Small intestine (tissue), 7 donors: ENCODE measurements around the gene VPREB1. TPM values are rescaled to one million over a fixed set of nuclear protein-coding genes. Genes with fewer than 3 reads are reported as not detected.
"Not testable (repeated sequence)": the region's sequence is repeated elsewhere in the genome, so short reads cannot be mapped to it uniquely, and the experiment has no call there.

ENCODE experiments used
- DNase-seq, 2 donors: peaks; one replicate each; pipeline versions ENCODE4 v3.0.0 to v3.0.0-alpha.2; 2013
- FAIRE-seq: peaks from 2 replicates; lab custom pipeline; 2012; peaks lifted over from hg19 to GRCh38; lab: Jason Lieb, UNC
- H3K27ac ChIP-seq, 3 donors: one replicate each; pipeline ENCODE4 v1.5.1; 2013; ENCODE audit warnings: low read length in 2 of 3, mild to moderate bottlenecking in 2 of 3, control low read depth in 1 of 3, inconsistent platforms in 1 of 3, low read depth in 1 of 3, moderate library complexity in 1 of 3
- H3K27me3 ChIP-seq, 3 donors: one replicate each; pipeline ENCODE4 v1.6.1; 2013; ENCODE audit warnings: low read length in 3 of 3, inconsistent platforms in 1 of 3; ENCODE audit not compliant: control insufficient read depth in 3 of 3, insufficient read depth in 3 of 3
- H3K36me3 ChIP-seq, 3 donors: one replicate each; pipeline ENCODE4 v1.6.1; 2013; ENCODE audit warnings: low read length in 3 of 3, inconsistent platforms in 1 of 3, low read depth in 1 of 3, mild to moderate bottlenecking in 1 of 3, moderate library complexity in 1 of 3; ENCODE audit not compliant: control insufficient read depth in 3 of 3, insufficient read depth in 2 of 3
- H3K4me1 ChIP-seq, 3 donors: one replicate each; pipeline ENCODE4 v1.6.1; 2013; ENCODE audit warnings: low read length in 2 of 3, inconsistent platforms in 1 of 3, low read depth in 1 of 3, mild to moderate bottlenecking in 1 of 3, moderate library complexity in 1 of 3; ENCODE audit not compliant: control insufficient read depth in 3 of 3, insufficient read depth in 2 of 3
- H3K4me3 ChIP-seq, 3 donors: one replicate each; pipeline ENCODE4 v1.5.1; 2013; ENCODE audit warnings: low read length in 3 of 3, control low read depth in 1 of 3, inconsistent platforms in 1 of 3, low read depth in 1 of 3, mild to moderate bottlenecking in 1 of 3, moderate library complexity in 1 of 3
- H3K9me3 ChIP-seq, 2 donors: one replicate each; pipeline ENCODE4 v1.6.1; 2013; ENCODE audit warnings: low read depth in 1 of 2, low read length in 1 of 2; ENCODE audit not compliant: control insufficient read depth in 2 of 2, insufficient read depth in 1 of 2
- WGBS, 3 donors: extraction: QIAGEN DNeasy Blood & Tissue Kit; methylation state at CpG; one replicate each; pipeline ENCODE4 v1.1.7; 2013; 5-methylcytosine and 5-hydroxymethylcytosine counted together
- polyA plus RNA-seq, 4 donors: library from polyadenylated mRNA; stranded (reverse) in 3 of 4; unstranded in 1 of 4; fragments of 200-250 nt in 3 of 4; fragments of 120-200 nt in 1 of 4; gene quantifications; one replicate each; pipeline versions ENCODE4 v1.2.1 to v1.2.3, GENCODE V29; 2013
- donor health status: healthy with polysubstance abuse.
- donor health status: control.
- donor health status: control.
- donor health status: Bipolar disorder and iron deficiency.
- donor health status: healthy.

VPREB1 gene
- polyA plus RNA-seq, 4 donors, result 0.13 to 0.32 TPM; not detected in 2

DNA sequence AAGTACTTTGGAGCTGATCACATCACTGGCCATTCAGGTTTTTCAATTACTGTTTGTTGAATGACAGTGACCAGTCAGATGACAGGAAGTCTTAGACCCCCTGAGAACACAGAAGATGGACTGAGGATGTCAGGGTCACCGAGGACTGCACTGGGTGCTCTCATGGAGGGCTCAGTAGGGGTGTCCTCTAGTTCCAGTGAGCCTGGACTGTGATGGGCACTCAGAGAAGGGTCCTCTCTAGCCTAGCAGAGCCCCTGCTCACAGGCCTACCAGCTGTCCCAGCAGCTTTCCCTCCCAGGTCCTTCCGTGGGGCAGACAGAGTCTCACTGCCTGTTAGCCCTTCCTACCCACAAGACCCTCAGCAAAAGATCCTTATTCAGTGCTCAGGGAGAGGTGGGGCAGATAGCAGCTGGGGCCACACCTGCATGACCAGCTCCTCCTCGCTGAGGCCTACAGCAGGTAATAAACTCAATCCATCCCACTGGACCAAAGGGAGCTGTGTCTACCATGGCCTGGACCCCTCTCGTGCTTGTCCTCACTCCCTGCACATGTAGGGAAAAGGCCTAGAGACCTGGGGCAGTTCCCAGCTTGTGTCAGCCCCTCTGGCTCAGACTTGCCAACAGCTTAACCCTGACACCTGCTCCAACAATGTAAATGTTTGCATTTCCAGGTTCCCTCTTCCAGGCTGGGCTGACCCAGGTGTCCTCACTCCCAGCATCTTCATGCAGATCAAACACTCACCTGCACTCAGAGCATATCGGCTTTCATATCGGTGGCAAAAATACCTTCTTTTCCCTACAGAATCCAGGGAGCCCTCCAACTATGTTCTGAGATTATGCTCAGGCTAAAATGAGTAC is 25.2 kb upstream of the VPREB1 start:
- Histone ChIP-seq H3K4me3 (no peak overlapping the region), H3K9me3 (no peaks in the 10 kb centered on the region), H3K27ac (no peak overlapping the region), H3K27me3 (no peaks in the 10 kb centered on the region), H3K36me3 (no peaks in the 10 kb centered on the region), H3K4me1 (peaks cover 0 to 6% (median 0%) of the 10 kb centered on the region in 3 donors)
- WGBS, 3 donors, result 54 to 56% (median 55%) methylated on average over 6 of the region's 6 CpGs
- DNase-seq, result no peak
- no peak for FAIRE-seq

DNA sequence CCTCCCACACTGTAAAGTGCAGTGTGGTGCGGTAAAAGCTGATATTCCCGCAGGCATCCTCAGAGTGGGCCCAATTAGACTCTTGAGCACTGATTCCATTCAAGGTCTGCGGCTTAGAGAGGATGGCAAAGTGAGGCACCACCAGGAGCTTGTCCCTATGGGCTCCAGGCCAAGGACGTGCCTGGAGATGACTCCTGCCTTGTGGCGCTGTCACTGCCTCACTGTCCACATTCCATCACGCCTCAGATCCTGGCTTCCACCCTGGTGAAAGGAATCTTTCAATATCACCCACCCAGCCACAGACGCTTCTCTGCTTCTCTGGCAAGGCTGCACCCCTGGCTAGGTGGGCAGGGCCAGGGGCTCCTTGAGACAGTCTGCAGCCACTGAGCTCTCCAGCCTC is 23.5 kb upstream of the VPREB1 start:
- H3K27me3 ChIP-seq, H3K27ac ChIP-seq, H3K9me3 ChIP-seq, H3K4me1 ChIP-seq, DNase-seq, H3K36me3 ChIP-seq, H3K4me3 ChIP-seq, FAIRE-seq: not testable (repeated sequence)
- no CpG with 5 or more reads among the region's 7 CpGs for WGBS, 3 donors

DNA sequence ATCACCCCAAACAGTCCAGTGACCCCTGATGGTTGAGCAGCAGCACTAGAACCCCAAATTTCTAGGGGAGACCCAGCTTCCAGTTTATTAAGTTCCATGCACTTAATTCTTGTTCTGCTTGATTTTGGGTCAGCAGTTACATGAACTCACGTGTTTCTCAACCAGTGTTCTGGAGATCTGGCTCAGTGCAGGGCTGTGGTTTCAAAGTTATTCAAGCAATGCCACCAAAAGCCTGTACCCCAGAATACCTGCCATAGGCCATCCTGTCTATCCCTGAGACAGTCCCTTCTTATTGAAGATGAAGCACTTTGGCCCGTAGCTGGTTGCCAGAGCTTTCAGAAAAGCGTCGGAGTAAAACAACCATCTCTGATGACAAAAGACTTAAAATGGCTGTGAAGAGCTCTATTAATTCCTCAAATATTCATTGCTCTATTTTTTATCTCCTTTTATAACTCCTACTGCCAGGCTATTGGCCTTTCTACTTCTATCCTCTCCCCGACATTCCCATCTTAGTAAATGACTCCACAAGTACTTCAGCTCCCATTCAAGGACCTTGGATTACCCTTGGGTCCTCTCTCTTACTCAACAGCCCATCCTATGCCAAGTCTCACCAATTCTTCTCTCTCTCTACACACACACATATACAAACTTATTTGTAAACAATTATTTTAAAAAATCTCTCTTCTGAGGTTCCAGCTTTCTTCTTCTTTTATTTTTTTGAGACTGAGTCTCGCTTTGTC is 18.0 kb upstream of the VPREB1 start:
- FAIRE-seq (no peak), DNase-seq (no peak)
- Histone ChIP-seq H3K27ac (no peak overlapping the region), H3K4me1 (no peaks in the 10 kb centered on the region), H3K27me3 (peaks cover 0 to 5% (median 0%) of the 10 kb centered on the region in 3 donors), H3K9me3 (no peaks in the 10 kb centered on the region), H3K4me3 (no peak overlapping the region), H3K36me3 (no peaks in the 10 kb centered on the region)
- 73 to 83% (median 82%) methylated on average over 6 of the region's 6 CpGs for WGBS, 3 donors

GRCh38 chr22:22228421-22228820 is 16.2 kb upstream of the VPREB1 start:
- 78 to 85% (median 82%) methylated on average over 6 of the region's 6 CpGs for WGBS, 3 donors
- Histone ChIP-seq H3K9me3 (no peaks in the 10 kb centered on the region), H3K27me3 (peaks cover 0 to 5% (median 0%) of the 10 kb centered on the region in 3 donors), H3K36me3 (no peaks in the 10 kb centered on the region), H3K27ac (no peak overlapping the region), H3K4me3 (no peak overlapping the region), H3K4me1 (no peaks in the 10 kb centered on the region)
- no peak for DNase-seq
- FAIRE-seq, result no peak

DNA sequence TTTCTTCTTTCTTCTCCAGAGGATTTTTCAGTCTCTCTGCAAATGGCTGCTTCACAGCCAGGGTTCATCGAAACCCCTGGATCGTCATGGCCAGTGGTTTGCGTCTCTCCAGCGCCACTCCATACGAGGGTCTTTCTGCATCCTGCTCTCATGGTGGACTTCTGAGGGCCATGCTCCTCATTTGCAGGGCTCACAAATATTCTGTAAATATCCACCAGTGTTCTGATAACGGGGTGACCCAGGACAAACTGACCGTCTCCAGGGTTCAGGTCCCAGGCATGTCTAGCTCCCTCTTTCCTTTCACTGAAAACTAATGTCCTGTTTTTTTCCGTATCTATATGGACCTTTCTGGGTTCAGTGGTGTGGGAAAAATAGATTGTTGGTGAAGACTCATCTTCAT is 15.7 kb upstream of the VPREB1 start:
- no peaks in the 10 kb centered on the region for H3K36me3 ChIP-seq
- FAIRE-seq (no peak), DNase-seq (no peak)
- no peak overlapping the region for H3K27ac ChIP-seq
- H3K27me3 ChIP-seq, result peaks cover 0 to 5% (median 2%) of the 10 kb centered on the region in 3 donors
- WGBS, 3 donors, result 72 to 82% (median 74%) methylated on average over 8 of the region's 8 CpGs
- H3K9me3 ChIP-seq, result no peaks in the 10 kb centered on the region
- no peak overlapping the region for H3K4me3 ChIP-seq
- H3K4me1 ChIP-seq, result no peaks in the 10 kb centered on the region

DNA sequence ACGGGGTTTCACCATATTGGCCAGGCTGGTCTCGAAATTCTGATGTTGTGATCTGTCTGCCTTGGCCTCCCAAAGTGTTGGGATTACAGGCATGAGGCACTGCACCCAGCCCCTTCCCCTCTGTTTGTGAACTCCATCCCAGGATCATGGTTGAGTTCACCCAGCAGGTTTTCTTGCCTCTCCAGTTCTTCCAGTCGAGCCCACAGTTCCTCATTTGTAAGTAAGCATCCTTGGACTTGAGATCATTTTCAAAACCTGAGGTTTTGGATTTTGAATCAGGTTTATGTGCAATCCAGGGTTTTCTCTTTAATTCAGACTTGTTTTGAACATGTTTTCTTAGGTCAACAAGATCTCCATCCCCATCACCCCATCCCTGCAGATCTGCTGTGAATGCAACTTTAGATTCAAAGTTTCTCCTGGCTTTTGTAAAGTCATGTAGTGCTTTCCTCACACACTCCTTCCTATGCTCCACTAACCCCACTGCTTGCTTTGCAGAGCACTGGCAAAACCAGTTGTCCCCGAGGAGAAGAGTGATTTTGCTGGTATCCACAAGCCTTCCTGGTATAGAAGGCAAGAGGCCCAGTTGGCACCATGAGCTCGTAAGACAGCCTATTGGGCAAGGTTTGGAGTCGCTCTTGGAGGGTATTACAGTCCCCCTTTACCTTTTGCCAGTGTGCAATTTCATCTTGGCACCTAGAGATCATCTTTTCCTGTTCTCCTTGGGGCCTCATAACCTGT is 14.7 kb upstream of the VPREB1 start:
- H3K36me3 ChIP-seq, result no peaks in the 10 kb centered on the region
- DNase-seq, result no peak
- peaks cover 0 to 5% (median 2%) of the 10 kb centered on the region in 3 donors for H3K27me3 ChIP-seq
- no peaks in the 10 kb centered on the region for H3K4me1 ChIP-seq
- H3K4me3 ChIP-seq, result no peak overlapping the region
- no peaks in the 10 kb centered on the region for H3K9me3 ChIP-seq
- 50 to 63% (median 63%) methylated on average over 6 of the region's 6 CpGs for WGBS, 3 donors
- no peak for FAIRE-seq
- no peak overlapping the region for H3K27ac ChIP-seq

DNA sequence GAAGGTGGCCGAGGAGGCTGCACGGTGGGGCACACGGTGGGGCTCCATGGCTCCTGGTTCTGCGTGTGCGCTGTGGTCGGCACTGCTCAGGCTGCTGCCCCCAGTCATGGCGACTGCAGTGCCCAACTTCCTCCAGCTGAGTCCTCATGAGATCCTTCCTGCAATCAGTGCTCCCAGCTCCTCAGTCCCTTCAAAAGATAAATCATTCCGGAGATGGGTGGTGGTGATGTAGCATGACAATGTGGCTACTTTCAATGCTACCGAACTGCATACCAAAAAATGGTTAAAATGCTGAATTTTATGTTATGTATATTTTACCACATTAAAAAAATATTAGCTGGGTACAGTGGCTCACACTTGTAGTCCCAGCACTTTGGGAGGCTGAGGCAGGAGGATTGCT is 14.1 kb upstream of the VPREB1 start:
- Histone ChIP-seq H3K27me3 (peaks cover 0 to 5% (median 2%) of the 10 kb centered on the region in 3 donors), H3K27ac (no peak overlapping the region), H3K9me3 (no peaks in the 10 kb centered on the region), H3K4me3 (no peak overlapping the region), H3K36me3 (no peaks in the 10 kb centered on the region), H3K4me1 (no peaks in the 10 kb centered on the region)
- FAIRE-seq (no peak), DNase-seq (no peak)
- 60 to 82% (median 75%) methylated on average over 9 of the region's 9 CpGs for WGBS, 3 donors

- Histone ChIP-seq H3K36me3 (no peaks in the 10 kb centered on the region), H3K27me3 (peaks cover 0 to 3% (median 2%) of the 10 kb centered on the region in 3 donors), H3K27ac (no peak overlapping the region), H3K4me3 (no peak overlapping the region), H3K4me1 (no peaks in the 10 kb centered on the region), H3K9me3 (no peaks in the 10 kb centered on the region)
- FAIRE-seq (no peak), DNase-seq (no peak)
- 83 to 90% (median 84%) methylated on average over 5 of the region's 5 CpGs for WGBS, 3 donors
These were observed 11.5 kb upstream of the VPREB1 start for GRCh38 chr22:22233081-22233480.
